ENCODE results near the gene DNAJA3.

DNAJA3 gene

GRCh38 chr16:4401510-4401909 lies 24.2 kb upstream of the DNAJA3 start:
- peaks cover 3% of the 10 kb centered on the region for H3K36me3 ChIP-seq (replicated peaks; ENCODE audit: low read depth, low read length)
- peaks cover 11% of the 10 kb centered on the region; the same call in 1 of the 2 replicates for H4K20me1 ChIP-seq (ENCODE audit: insufficient read depth, low read length)
- H3K27me3 ChIP-seq (ENCODE audit: low read depth, low read length), result no peaks in the 10 kb centered on the region
- TF ChIP-seq CTCF (IDR thresholded peaks at IDR 0.05; ENCODE audit: low read depth, low read length), result no peak
- no peak for TF ChIP-seq EZH2phosphoT487 (IDR thresholded peaks at IDR 0.05; ENCODE audit: low read depth)
- no peaks in the 10 kb centered on the region for H3K9me3 ChIP-seq (ENCODE audit: insufficient read depth, low read length)
- no peaks in the 10 kb centered on the region for H3K79me2 ChIP-seq (ENCODE audit: low read length)
- peaks cover 7% of the 10 kb centered on the region for H3K4me1 ChIP-seq (ENCODE audit: low read length)
- no peak overlapping the region for H3K4me3 ChIP-seq (ENCODE audit: low read length)
- no peak overlapping the region for H3K4me2 ChIP-seq (ENCODE audit: low read length)
- no peak overlapping the region for H3K9ac ChIP-seq (ENCODE audit: low read length)
- H2AFZ ChIP-seq (ENCODE audit: low read depth, low read length), result no peak overlapping the region
- H3K27ac ChIP-seq (ENCODE audit: low read length), result no peak overlapping the region

GRCh38 chr16:4402439-4403132 lies 23.1 kb upstream of the DNAJA3 start:
- Histone ChIP-seq H3K27me3 (ENCODE audit: low read depth, low read length) (no peaks in the 10 kb centered on the region), H3K36me3 (replicated peaks; ENCODE audit: low read depth, low read length) (peaks cover 8% of the 10 kb centered on the region), H3K79me2 (ENCODE audit: low read length) (no peaks in the 10 kb centered on the region), H2AFZ (ENCODE audit: low read depth, low read length) (no peak overlapping the region), H3K27ac (ENCODE audit: low read length) (no peak overlapping the region), H3K4me2 (ENCODE audit: low read length) (peak overlapping the region; percentile 63), H3K4me1 (ENCODE audit: low read length) (peaks cover 7% of the 10 kb centered on the region), H3K9ac (ENCODE audit: low read length) (no peak overlapping the region), H3K4me3 (ENCODE audit: low read length) (peak overlapping the region; percentile 49; the same call in 1 of the 2 replicates), H3K9me3 (ENCODE audit: insufficient read depth, low read length) (no peaks in the 10 kb centered on the region), H4K20me1 (ENCODE audit: insufficient read depth, low read length) (peaks cover 12% of the 10 kb centered on the region; the same call in 1 of the 2 replicates)
- TF ChIP-seq EZH2phosphoT487 (IDR thresholded peaks at IDR 0.05; ENCODE audit: low read depth), result no peak
- TF ChIP-seq CTCF (IDR thresholded peaks at IDR 0.05; ENCODE audit: low read depth, low read length), result peak; percentile 81

GRCh38 chr16:4403133-4403949 lies 22.3 kb upstream of the DNAJA3 start:
- Histone ChIP-seq H3K4me1 (ENCODE audit: low read length) (peaks cover 7% of the 10 kb centered on the region), H3K36me3 (replicated peaks; ENCODE audit: low read depth, low read length) (peaks cover 14% of the 10 kb centered on the region), H2AFZ (ENCODE audit: low read depth, low read length) (no peak overlapping the region), H3K9ac (ENCODE audit: low read length) (no peak overlapping the region), H3K27me3 (ENCODE audit: low read depth, low read length) (no peaks in the 10 kb centered on the region), H3K79me2 (ENCODE audit: low read length) (no peaks in the 10 kb centered on the region), H3K9me3 (ENCODE audit: insufficient read depth, low read length) (no peaks in the 10 kb centered on the region), H3K4me3 (ENCODE audit: low read length) (no peak overlapping the region), H4K20me1 (ENCODE audit: insufficient read depth, low read length) (peaks cover 14% of the 10 kb centered on the region), H3K27ac (ENCODE audit: low read length) (no peak overlapping the region), H3K4me2 (ENCODE audit: low read length) (no peak overlapping the region)
- TF ChIP-seq CTCF (IDR thresholded peaks at IDR 0.05; ENCODE audit: low read depth, low read length) (no peak), EZH2phosphoT487 (IDR thresholded peaks at IDR 0.05; ENCODE audit: low read depth) (no peak)

GRCh38 chr16:4404247-4404966 lies 21.3 kb upstream of the DNAJA3 start:
- Histone ChIP-seq H3K27ac (ENCODE audit: low read length) (no peak overlapping the region), H3K27me3 (ENCODE audit: low read depth, low read length) (no peaks in the 10 kb centered on the region), H3K36me3 (replicated peaks; ENCODE audit: low read depth, low read length) (peaks cover 10% of the 10 kb centered on the region)

More at GRCh38 chr16:4404247-4404966, 21.3 kb upstream of the DNAJA3 start:
- Histone ChIP-seq H3K79me2 (ENCODE audit: low read length) (no peaks in the 10 kb centered on the region), H3K4me2 (ENCODE audit: low read length) (no peak overlapping the region), H4K20me1 (ENCODE audit: insufficient read depth, low read length) (peaks cover 19% of the 10 kb centered on the region), H3K9ac (ENCODE audit: low read length) (no peak overlapping the region), H3K9me3 (ENCODE audit: insufficient read depth, low read length) (no peaks in the 10 kb centered on the region), H3K4me1 (ENCODE audit: low read length) (peaks cover 3% of the 10 kb centered on the region), H3K4me3 (ENCODE audit: low read length) (no peak overlapping the region), H2AFZ (ENCODE audit: low read depth, low read length) (no peak overlapping the region)
- TF ChIP-seq CTCF (IDR thresholded peaks at IDR 0.05; ENCODE audit: low read depth, low read length) (peak; percentile 93), EZH2phosphoT487 (IDR thresholded peaks at IDR 0.05; ENCODE audit: low read depth) (no peak)
